GM10266 (cell line): ENCODE data around the gene HECTD3.

ENCODE experiments used
- DNase-seq: peaks from one replicate; pipeline ENCODE4 v3.0.0; 2012; ENCODE audit errors: extremely low spot score
- TF ChIP-seq, protein P1 (sequence below): IDR thresholded peaks from 2 replicates; pipeline ENCODE4 v1.5.1; 2012; ENCODE audit warnings: mild to moderate bottlenecking, low read depth; ENCODE audit not compliant: control insufficient read depth, insufficient read depth; ENCODE audit errors: missing control alignments

Gene HECTD3

DNA sequence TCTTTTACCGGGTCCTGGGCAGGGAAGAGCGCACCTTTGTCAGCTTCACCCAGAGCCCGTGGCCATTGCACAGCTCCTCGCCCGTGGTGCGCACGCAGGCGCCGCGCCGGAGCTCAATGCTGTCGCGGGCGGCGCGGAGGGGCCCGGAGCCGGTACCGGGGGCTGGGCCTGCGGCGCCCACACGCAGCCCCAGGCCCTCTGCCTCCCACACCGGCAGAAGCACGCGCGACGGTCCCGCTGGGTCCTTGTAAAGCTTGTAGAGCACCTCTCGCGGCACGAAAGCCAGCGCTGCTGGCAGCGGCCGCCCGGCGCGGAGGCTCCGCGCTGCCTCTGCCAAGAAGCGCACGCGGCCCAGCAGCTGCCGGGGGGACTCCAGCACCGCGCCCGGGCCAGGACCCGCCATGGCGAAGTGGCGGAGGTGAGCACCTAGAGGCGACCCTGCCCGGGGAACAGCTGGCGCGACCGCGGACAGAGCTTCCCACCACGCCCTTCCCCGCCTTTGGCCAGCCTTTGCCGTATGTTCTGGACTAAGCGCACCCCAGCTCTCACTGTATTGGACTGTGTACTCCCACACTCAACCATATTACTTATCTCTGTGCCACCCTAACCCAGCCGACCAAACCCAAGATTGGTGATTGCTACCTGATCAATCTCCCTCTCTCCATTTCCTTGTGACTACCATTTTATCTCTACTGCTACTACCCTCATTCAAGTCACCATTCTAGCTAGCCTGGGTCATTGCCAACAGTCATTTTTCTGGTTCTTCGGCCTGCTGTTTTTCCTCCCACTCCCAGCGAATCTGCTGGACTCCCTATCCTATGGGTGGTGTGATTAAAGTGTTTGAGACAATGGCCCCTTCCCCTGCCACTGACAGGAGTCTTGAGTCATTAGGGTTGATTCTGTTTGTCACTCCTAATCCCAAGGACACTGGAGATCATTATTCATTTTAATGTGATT lies at the start of gene HECTD3:
Gene HECTD3 (minus strand): TSS at position 470 of the 957 bp plus-strand sequence. CDS start 67 bp downstream, at position 403.
- TF ChIP-seq, protein P1, sequence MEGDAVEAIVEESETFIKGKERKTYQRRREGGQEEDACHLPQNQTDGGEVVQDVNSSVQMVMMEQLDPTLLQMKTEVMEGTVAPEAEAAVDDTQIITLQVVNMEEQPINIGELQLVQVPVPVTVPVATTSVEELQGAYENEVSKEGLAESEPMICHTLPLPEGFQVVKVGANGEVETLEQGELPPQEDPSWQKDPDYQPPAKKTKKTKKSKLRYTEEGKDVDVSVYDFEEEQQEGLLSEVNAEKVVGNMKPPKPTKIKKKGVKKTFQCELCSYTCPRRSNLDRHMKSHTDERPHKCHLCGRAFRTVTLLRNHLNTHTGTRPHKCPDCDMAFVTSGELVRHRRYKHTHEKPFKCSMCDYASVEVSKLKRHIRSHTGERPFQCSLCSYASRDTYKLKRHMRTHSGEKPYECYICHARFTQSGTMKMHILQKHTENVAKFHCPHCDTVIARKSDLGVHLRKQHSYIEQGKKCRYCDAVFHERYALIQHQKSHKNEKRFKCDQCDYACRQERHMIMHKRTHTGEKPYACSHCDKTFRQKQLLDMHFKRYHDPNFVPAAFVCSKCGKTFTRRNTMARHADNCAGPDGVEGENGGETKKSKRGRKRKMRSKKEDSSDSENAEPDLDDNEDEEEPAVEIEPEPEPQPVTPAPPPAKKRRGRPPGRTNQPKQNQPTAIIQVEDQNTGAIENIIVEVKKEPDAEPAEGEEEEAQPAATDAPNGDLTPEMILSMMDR: no peak
- peak; percentile 89 for DNase-seq

- TF ChIP-seq, protein P1: no peak
Observed at GRCh38 chr1:45059829-45060228, 48.7 kb upstream of the HECTD3 start.

DNA sequence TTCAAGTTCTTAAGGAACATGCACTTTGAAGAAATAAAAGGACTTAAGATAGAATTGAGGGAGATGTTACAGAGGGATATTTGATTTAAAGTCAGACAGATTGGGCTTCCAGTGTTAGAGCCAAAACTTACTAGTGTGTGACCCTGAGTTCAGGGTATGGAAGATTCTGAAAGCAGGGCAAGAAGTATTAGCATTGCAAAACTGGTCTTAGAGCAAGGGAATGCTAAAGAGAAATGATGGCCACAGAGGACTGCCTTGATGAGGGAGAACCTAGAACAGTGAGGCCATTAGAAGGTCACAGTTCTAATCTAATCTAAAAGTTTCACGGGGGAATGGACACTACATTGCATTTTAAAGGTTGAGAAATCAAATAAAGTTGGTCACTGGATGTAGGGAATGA lies 46.4 kb upstream of the HECTD3 start:
- no peak for DNase-seq
- TF ChIP-seq, protein P1: no peak

More at GRCh38 chr1:45059829-45060228, 48.7 kb upstream of the HECTD3 start:
- DNase-seq: no peak

DNA sequence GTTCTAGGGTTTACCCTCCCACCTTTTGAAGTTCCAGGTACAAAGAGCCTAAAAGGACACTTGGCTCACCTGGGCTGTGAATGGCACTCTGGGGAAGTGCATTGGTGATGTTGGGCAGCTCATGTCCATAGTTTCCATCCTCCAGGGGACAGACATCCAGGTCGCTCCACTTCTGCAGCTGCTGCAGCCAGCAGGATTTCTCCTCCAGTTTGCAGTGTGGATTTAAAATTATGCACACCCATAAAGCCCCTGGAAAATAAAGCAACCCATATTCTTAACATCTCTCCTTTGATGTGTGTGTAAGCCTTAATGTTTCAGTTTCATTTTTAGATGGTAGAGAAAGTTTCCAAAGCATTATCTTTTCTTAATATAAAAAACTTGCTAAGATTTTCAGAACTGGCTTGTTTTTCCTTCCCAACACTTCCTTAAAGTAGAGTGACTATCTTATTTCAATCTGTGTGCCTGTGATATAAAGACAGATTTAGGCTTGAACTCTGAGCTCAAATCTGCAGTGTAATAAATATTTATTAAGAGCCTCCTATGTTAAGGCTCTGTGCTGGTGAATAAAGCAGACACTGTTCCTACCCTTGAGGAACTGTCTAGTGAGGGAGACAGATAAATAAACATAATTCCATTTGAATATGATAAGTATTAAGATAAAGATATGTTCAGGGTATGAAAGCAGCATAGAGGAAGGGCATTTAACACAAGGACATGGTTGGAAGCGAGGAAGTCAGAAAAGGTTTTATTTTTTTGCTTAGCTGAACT lies 40.1 kb upstream of the HECTD3 start:
- peak; percentile 20 for DNase-seq
- TF ChIP-seq, protein P1: no peak

DNA sequence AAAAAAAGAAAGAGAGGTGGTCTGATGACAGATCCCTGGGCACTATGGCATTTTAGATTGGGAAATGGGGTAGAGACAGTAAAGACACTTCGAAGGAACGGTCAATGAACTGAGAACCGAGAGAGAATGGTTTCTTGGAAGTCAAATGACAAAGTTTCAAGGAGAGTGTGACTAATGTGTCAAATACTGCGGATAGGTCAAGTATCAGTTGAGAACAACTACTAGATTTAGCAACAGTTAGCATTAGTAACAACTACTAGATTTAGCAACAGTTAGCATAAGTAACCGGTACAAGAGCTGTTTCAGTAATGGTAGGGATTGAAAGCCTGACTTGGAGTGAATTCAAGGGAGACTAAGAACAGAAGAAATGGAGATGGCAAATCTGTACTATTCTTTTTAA lies 35.9 kb upstream of the HECTD3 start:
- DNase-seq: no peak
- TF ChIP-seq, protein P1: no peak

DNA sequence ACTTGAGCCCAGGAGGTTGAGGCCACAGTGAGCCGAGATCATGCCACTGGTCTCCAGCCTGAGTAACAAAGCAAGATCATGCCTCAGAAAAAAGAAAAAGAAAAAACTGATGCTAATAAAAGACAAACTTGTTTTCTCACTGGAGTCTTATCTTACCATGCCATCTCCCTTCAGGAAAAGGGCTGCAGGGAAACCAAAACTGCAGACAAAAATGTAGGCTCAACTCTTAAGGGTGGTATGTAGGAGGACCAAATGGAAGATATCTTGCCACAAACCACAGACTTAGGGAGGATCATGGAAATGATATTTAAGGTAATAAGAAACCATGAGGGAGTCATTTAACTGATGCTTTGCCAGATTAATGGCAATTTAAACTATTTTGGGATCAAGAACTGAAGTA lies 33.8 kb upstream of the HECTD3 start:
- TF ChIP-seq, protein P1: no peak
- DNase-seq: no peak

GRCh38 chr1:45043094-45043493 lies 32.0 kb upstream of the HECTD3 start:
- TF ChIP-seq, protein P1: no peak
- DNase-seq: no peak
